Fibroblast of the aortic adventitia (primary cell): ENCODE results near the gene MAGOHB. TPM values are rescaled to one million over a fixed set of nuclear protein-coding genes. Genes with fewer than 3 reads are reported as not detected.
"Not testable (repeated sequence)": the region's sequence is repeated elsewhere in the genome, so short reads cannot be mapped to it uniquely, and the experiment has no call there.

ENCODE experiments used
- DNase-seq: peaks from one replicate; pipeline ENCODE4 v3.0.0-alpha.2; 2010; ENCODE audit warnings: low read depth
- H3K4me3 ChIP-seq: 2 replicates; pipeline ENCODE4 v1.5.1; 2011; ENCODE audit warnings: low read depth, mild to moderate bottlenecking, control low read depth, low read length, moderate library complexity
- CTCF ChIP-seq: IDR thresholded peaks from 2 replicates; pipeline ENCODE4 v1.5.1; 2011; ENCODE audit warnings: mild to moderate bottlenecking, low read length, control low read depth, inconsistent platforms; ENCODE audit not compliant: insufficient read depth
- total RNA-seq: library from RNA; depleted of rRNA; stranded (reverse); fragments of >200 nt; gene quantifications from 2 replicates; pipeline ENCODE4 v1.2.3, GENCODE V29; 2012; ENCODE audit warnings: low replicate concordance

Gene MAGOHB
- total RNA-seq, 1 donor: 31.7 TPM

GRCh38 chr12:10601860-10602259 is 11.5 kb downstream of the MAGOHB start:
- no peak overlapping the region for H3K4me3 ChIP-seq
- no peak for TF ChIP-seq CTCF
- no peak for DNase-seq

GRCh38 chr12:10600988-10601387 is 12.4 kb downstream of the MAGOHB start:
- no peak for TF ChIP-seq CTCF
- no peak for DNase-seq
- H3K4me3 ChIP-seq: no peak overlapping the region

- no peak for DNase-seq
- TF ChIP-seq CTCF: no peak
- no peak overlapping the region for H3K4me3 ChIP-seq
Measured at GRCh38 chr12:10595881-10596280, 17.5 kb downstream of the MAGOHB start.

GRCh38 chr12:10590966-10591365 is 22.4 kb downstream of the MAGOHB start:
- TF ChIP-seq CTCF: no peak
- no peak for DNase-seq
- H3K4me3 ChIP-seq: no peak overlapping the region

- TF ChIP-seq CTCF: no peak
- H3K4me3 ChIP-seq: no peak overlapping the region
- DNase-seq: peak; percentile 2
Measured at GRCh38 chr12:10584415-10584814, 29.0 kb downstream of the MAGOHB start.

GRCh38 chr12:10582704-10583103 is 30.7 kb downstream of the MAGOHB start:
- no peak overlapping the region for H3K4me3 ChIP-seq
- DNase-seq: no peak

GRCh38 chr12:10582133-10582532 is 31.3 kb downstream of the MAGOHB start:
- H3K4me3 ChIP-seq, DNase-seq: not testable (repeated sequence)

More at GRCh38 chr12:10582704-10583103, 30.7 kb downstream of the MAGOHB start:
- no peak for TF ChIP-seq CTCF
